Transverse colon (tissue), 4 donors: ENCODE measurements around the gene MYPN. TPM values are rescaled to one million over a fixed set of nuclear protein-coding genes. Genes with fewer than 3 reads are reported as not detected.

Source experiments
- DNase-seq: peaks from one replicate; pipeline ENCODE4 v3.0.0-alpha.2; 2019
- H3K27ac ChIP-seq, 4 donors: fragments of 200-600 bp; sonication (generic); 2 replicates each; pipeline ENCODE4 v1.5.1; 2016 to 2018; ENCODE audit warnings: inconsistent platforms in 4 of 4
- H3K27me3 ChIP-seq: fragments of 200-600 bp; sonication (generic); 2 replicates; pipeline ENCODE4 v1.5.1; 2017; ENCODE audit warnings: inconsistent platforms
- H3K36me3 ChIP-seq, 4 donors: fragments of 200-600 bp; sonication (generic); 2 replicates each; pipeline ENCODE4 v1.5.1; 2017 to 2019; ENCODE audit warnings: inconsistent platforms in 4 of 4
- H3K4me1 ChIP-seq, 4 donors: fragments of 200-600 bp; sonication (generic); 2 replicates each; pipeline ENCODE4 v1.5.1; 2017 to 2020; ENCODE audit warnings: inconsistent platforms in 4 of 4
- H3K4me3 ChIP-seq, 4 donors: fragments of 200-600 bp; sonication (generic); 1 replicate in 1 of 4; 2 replicates in 3 of 4; pipeline versions ENCODE4 v1.5.1 to v1.6.1; 2017 to 2019; ENCODE audit warnings: inconsistent platforms in 4 of 4
- H3K9me3 ChIP-seq, 2 donors: fragments of 200-600 bp; sonication (generic); 2 replicates each; pipeline ENCODE4 v1.5.1; 2017 to 2019; ENCODE audit warnings: inconsistent platforms in 2 of 2
- CTCF ChIP-seq, 5 experiments: fragments of 200-600 bp in 3 of 5; fragments of 450-650 bp in 2 of 5; sonication (generic) in 3 of 5; IDR thresholded peaks; 1 replicate in 2 of 5; 2 replicates in 3 of 5; pipeline ENCODE4 v1.5.1; 2016 to 2017; ENCODE audit warnings: antibody characterized with exemption in 5 of 5, inconsistent platforms in 3 of 5, mild to moderate bottlenecking in 2 of 5, moderate library complexity in 1 of 5
- EP300 ChIP-seq: sonication (generic); formaldehyde crosslinking; IDR thresholded peaks from one replicate; pipeline ENCODE4 v1.6.1; 2017; ENCODE audit warnings: antibody characterized with exemption, low read depth
- POLR2A ChIP-seq: fragments of 450-650 bp; IDR thresholded peaks from one replicate; pipeline ENCODE4 v1.6.1; 2016; ENCODE audit warnings: antibody characterized with exemption, mild to moderate bottlenecking, moderate library complexity
- POLR2AphosphoS5 ChIP-seq, 3 donors: sonication (generic); formaldehyde crosslinking; IDR thresholded peaks; one replicate each; pipeline ENCODE4 v1.6.1; 2016; ENCODE audit warnings: antibody characterized with exemption in 3 of 3
- WGBS, 2 donors: methylation state at CpG; one replicate each; pipeline ENCODE4 v1.1.5; 2018; ENCODE audit warnings: low coverage in 1 of 2; 5-methylcytosine and 5-hydroxymethylcytosine counted together
- in situ Hi-C, 4 donors: fragments of 200-750 bp; cut with MboI; loops; one replicate each; pipeline versions ENCODE4 v1.15.0 to v1.15.1; 2017; ENCODE audit warnings: low sequenced_read_pairs in 3 of 4, low pct_ligation_motif_present in 1 of 4, low pct_unique_long_range_greater_than_20kb in 1 of 4
- intact Hi-C: fragments of 100-400 bp; cut with DNase I; formaldehyde crosslinking; loops from one replicate; pipeline ENCODE4 v1.15.1; 2023; ENCODE audit warnings: low total_unique reads
- total RNA-seq, 4 donors: library from RNA; depleted of rRNA; stranded (reverse); fragments of >200 nt; gene quantifications; one replicate each; pipeline ENCODE4 v1.1.0, GENCODE V29; 2016

MYPN gene
- total RNA-seq, 4 donors from 2014 or later, result 0.27 to 1.5 (median 0.79) TPM; not detected in 1

- Histone ChIP-seq H3K9me3 (no peaks in the 10 kb centered on the region), H3K36me3 (no peaks in the 10 kb centered on the region), H3K4me1 (peaks cover 0 to 13% (median 12%) of the 10 kb centered on the region in 4 donors), H3K27ac (peak overlapping the region in 2 of 4 donors; percentile 6 to 33), H3K27me3 (no peaks in the 10 kb centered on the region), H3K4me3 (no peak overlapping the region)
- TF ChIP-seq CTCF (IDR thresholded peaks at IDR 0.05) (peak in 1 of 5 experiments; percentile 36), POLR2AphosphoS5 (IDR thresholded peaks at IDR 0.05) (peak; percentile 19 to 56 (median 52)), POLR2A (no peak)
- WGBS, 2 donors, result 17 to 24% methylated on average over 7 to 8 of the region's 8 CpGs
- in situ Hi-C loops, result loop anchor here in 3 of 4 donors (10.0 to 25.0 kb wide), 2 partner anchors 291 to 299 kb away; no protein-coding TSS in a partner anchor
- intact Hi-C loops, result loop anchor here (10.0 kb wide), 1 partner anchor 299 kb away; no protein-coding TSS in a partner anchor
- DNase-seq, result peak; percentile 26
Measured at GRCh38 chr10:68153473-68154210, 44.4 kb downstream of the MYPN start.

GRCh38 chr10:68154211-68154497 is 44.9 kb downstream of the MYPN start:
- H3K4me3 ChIP-seq, result no peak overlapping the region
- H3K36me3 ChIP-seq, result no peaks in the 10 kb centered on the region
- no peak for DNase-seq
- in situ Hi-C loops (loop anchor here in 3 of 4 donors (10.0 to 25.0 kb wide), 2 partner anchors 292 to 299 kb away; no protein-coding TSS in a partner anchor), intact Hi-C loops (loop anchor here (10.0 kb wide), 1 partner anchor 299 kb away; no protein-coding TSS in a partner anchor)
- H3K27me3 ChIP-seq, result no peaks in the 10 kb centered on the region
- TF ChIP-seq CTCF (IDR thresholded peaks at IDR 0.05) (no peak), POLR2AphosphoS5 (IDR thresholded peaks at IDR 0.05) (no peak), EP300 (no peak), POLR2A (no peak)
- H3K4me1 ChIP-seq, result peaks cover 0 to 13% (median 12%) of the 10 kb centered on the region in 4 donors
- no peaks in the 10 kb centered on the region for H3K9me3 ChIP-seq
- peak overlapping the region in 2 of 4 donors; percentile 6 to 33 for H3K27ac ChIP-seq
- WGBS, 2 donors, result 9% methylated on average over 3 of the region's 3 CpGs; no CpG with 5 or more reads in 1 of the 2 donors

- H3K27me3 ChIP-seq, result no peaks in the 10 kb centered on the region
- WGBS, 2 donors, result 20 to 88% methylated on average over 1 to 2 of the region's 2 CpGs
- in situ Hi-C loops, result loop anchor here in 3 of 4 donors (10.0 to 25.0 kb wide), 2 partner anchors 293 to 301 kb away; no protein-coding TSS in a partner anchor
Measured at GRCh38 chr10:68155615-68156210, 46.4 kb downstream of the MYPN start.

More at GRCh38 chr10:68155615-68156210, 46.4 kb downstream of the MYPN start:
- Histone ChIP-seq H3K4me3 (no peak overlapping the region), H3K27ac (no peak overlapping the region), H3K4me1 (peaks cover 0 to 13% (median 12%) of the 10 kb centered on the region in 4 donors), H3K36me3 (no peaks in the 10 kb centered on the region), H3K9me3 (no peaks in the 10 kb centered on the region)
- TF ChIP-seq EP300, result no peak
- no peak for TF ChIP-seq POLR2AphosphoS5 (IDR thresholded peaks at IDR 0.05)
- no peak for TF ChIP-seq CTCF (IDR thresholded peaks at IDR 0.05)
- no peak for TF ChIP-seq POLR2A
- DNase-seq, result no peak
- intact Hi-C loops, result loop anchor here (10.0 kb wide), 1 partner anchor 301 kb away; no protein-coding TSS in a partner anchor
